SK-N-MC (cell line): ENCODE data around the gene EPHX1.

Experiments used
- EZH2 ChIP-seq: fragments of 200-600 bp; sonication (generic); IDR thresholded peaks from one replicate; pipeline ENCODE4 v1.6.1; 2017; ENCODE audit warnings: antibody characterized with exemption
- FOXP2 ChIP-seq: optimal IDR thresholded peaks from 2 replicates; pipeline ENCODE3; 2011; ENCODE audit warnings: mild to moderate bottlenecking, moderate library complexity; ENCODE audit not compliant: insufficient read depth; ENCODE audit errors: extremely low read length, control extremely low read depth
- POLR2AphosphoS5 ChIP-seq: IDR thresholded peaks from 2 replicates; pipeline ENCODE4 v1.6.1; 2012; ENCODE audit warnings: mild to moderate bottlenecking, low read depth, low read length, borderline replicate concordance

DNA sequence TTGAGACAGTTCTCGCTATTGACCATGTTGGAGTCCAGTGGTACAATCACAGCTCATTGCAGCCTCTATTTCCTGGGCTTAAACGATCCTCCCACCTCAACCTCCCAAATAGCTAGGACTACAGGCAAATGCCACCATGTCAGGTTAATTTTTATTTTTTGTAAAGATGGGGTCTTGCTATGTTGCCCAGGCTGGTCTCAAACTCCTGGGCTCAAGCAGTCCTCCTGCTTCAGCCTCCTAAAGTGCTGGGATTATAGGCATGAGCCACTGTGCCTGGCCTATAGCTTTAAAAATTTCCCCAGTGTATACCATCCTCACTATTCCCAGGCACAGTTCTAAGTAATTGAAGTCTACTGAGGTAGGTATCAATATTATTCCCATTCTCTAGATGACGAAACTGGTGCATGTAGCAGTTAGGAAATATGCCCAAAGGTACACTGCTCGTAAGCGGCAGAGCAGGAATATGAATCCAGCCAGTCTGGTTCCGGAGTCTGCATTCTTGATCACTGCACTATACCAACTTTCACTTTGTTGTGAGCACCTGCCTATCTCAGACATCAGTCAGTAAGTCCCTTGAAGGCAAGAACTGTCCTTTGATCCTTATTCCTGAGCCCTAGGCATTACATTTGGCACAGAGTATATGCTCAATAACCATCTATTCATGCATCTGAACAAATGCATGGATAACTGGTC is 43.8 kb upstream of the EPHX1 start:
- no peak for TF ChIP-seq EZH2
- no peak for TF ChIP-seq POLR2AphosphoS5
- TF ChIP-seq FOXP2, result no peak
